Nephron progenitor cell (in vitro differentiated cells): ENCODE results near the gene TMPRSS7.

Experiments
- DNase-seq: peaks from one replicate; pipeline ENCODE4 v3.0.0; 2021
- H3K27ac Mint-ChIP-seq: 2 replicates; pipeline ENCODE4 v1.8.0; 2021; ENCODE audit warnings: mild to moderate bottlenecking, moderate library complexity, mixed read lengths
- H3K27me3 Mint-ChIP-seq: 2 replicates; pipeline ENCODE4 v1.8.0; 2021; ENCODE audit warnings: mild to moderate bottlenecking, low read depth, mixed read lengths; ENCODE audit not compliant: poor library complexity
- H3K36me3 Mint-ChIP-seq: 2 replicates; pipeline ENCODE4 v1.8.0; 2021; ENCODE audit warnings: low read depth, mixed read lengths
- H3K4me1 Mint-ChIP-seq: 2 replicates; pipeline ENCODE4 v1.8.0; 2021; ENCODE audit warnings: mixed read lengths
- H3K4me3 Mint-ChIP-seq: 2 replicates; pipeline ENCODE4 v1.8.0; 2021; ENCODE audit warnings: mild to moderate bottlenecking, moderate library complexity, mixed read lengths
- H3K9me3 Mint-ChIP-seq: 2 replicates; pipeline ENCODE4 v1.8.0; 2021; ENCODE audit warnings: mild to moderate bottlenecking, moderate library complexity, mixed read lengths
- TF ChIP-seq, protein P1 (sequence below): fragments of 200-600 bp; sonication (generic); IDR thresholded peaks from 2 replicates; pipeline ENCODE4 v1.5.0; 2021; ENCODE audit warnings: antibody characterized with exemption

TMPRSS7 gene

GRCh38 chr3:112121577-112122547 is 87.3 kb downstream of the TMPRSS7 start:
- H3K9me3 Mint-ChIP-seq = no peaks in the 10 kb centered on the region
- TF ChIP-seq, protein P1, sequence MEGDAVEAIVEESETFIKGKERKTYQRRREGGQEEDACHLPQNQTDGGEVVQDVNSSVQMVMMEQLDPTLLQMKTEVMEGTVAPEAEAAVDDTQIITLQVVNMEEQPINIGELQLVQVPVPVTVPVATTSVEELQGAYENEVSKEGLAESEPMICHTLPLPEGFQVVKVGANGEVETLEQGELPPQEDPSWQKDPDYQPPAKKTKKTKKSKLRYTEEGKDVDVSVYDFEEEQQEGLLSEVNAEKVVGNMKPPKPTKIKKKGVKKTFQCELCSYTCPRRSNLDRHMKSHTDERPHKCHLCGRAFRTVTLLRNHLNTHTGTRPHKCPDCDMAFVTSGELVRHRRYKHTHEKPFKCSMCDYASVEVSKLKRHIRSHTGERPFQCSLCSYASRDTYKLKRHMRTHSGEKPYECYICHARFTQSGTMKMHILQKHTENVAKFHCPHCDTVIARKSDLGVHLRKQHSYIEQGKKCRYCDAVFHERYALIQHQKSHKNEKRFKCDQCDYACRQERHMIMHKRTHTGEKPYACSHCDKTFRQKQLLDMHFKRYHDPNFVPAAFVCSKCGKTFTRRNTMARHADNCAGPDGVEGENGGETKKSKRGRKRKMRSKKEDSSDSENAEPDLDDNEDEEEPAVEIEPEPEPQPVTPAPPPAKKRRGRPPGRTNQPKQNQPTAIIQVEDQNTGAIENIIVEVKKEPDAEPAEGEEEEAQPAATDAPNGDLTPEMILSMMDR = no peak
- peaks cover 63% of the 10 kb centered on the region for H3K36me3 Mint-ChIP-seq
- H3K4me1 Mint-ChIP-seq = peaks cover 82% of the 10 kb centered on the region
- H3K27me3 Mint-ChIP-seq = no peaks in the 10 kb centered on the region
- H3K4me3 Mint-ChIP-seq = no peak overlapping the region
- no peak for DNase-seq
- H3K27ac Mint-ChIP-seq = no peak overlapping the region

- Mint-ChIP-seq H3K9me3 (no peaks in the 10 kb centered on the region), H3K4me1 (peaks cover 81% of the 10 kb centered on the region), H3K27ac (peak overlapping the region; percentile 97), H3K4me3 (no peak overlapping the region), H3K36me3 (peaks cover 55% of the 10 kb centered on the region), H3K27me3 (no peaks in the 10 kb centered on the region)
- no peak for DNase-seq
- TF ChIP-seq, protein P1 = no peak
Measured at GRCh38 chr3:112122870-112123269, 88.3 kb downstream of the TMPRSS7 start.

GRCh38 chr3:112123548-112123947 is 89.0 kb downstream of the TMPRSS7 start:
- H3K4me3 Mint-ChIP-seq = no peak overlapping the region
- no peaks in the 10 kb centered on the region for H3K27me3 Mint-ChIP-seq
- H3K9me3 Mint-ChIP-seq = no peaks in the 10 kb centered on the region
- TF ChIP-seq, protein P1 = no peak
- peak overlapping the region; percentile 97 for H3K27ac Mint-ChIP-seq
- no peak for DNase-seq
- H3K4me1 Mint-ChIP-seq = peaks cover 81% of the 10 kb centered on the region
- peaks cover 55% of the 10 kb centered on the region for H3K36me3 Mint-ChIP-seq

DNA sequence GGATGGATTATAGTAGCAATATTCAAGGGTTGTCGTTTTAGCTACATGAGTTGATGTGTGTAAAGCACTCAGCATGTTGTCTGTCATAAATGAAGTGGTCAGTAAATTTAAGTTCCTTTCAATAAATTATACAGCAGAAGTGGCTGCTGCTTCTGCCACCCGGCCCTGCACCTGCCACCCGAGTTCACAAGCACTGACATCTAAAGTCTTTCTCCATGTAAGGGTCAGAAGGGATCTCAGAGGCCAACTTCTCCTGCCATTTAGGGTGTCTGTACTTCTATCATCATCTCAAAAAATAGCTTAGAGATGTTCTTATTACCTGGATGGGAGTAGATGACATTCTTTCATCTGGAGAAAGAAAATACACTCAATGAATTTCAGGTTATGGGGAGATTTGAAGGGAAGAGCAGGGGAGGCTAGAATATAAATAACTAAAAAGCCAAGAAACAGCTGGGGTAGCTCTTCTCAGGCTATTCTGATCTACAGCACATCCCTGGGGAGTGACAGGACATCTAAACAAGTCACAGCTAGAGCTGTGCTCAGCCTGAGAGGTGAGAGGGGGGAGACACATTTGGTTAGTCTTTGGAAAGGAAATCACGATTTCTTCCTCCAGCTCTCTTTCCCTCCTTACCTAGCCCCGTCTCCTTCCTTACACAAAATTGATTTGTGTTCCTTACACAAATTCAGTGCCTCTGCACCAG is 90.5 kb downstream of the TMPRSS7 start:
- Mint-ChIP-seq H3K36me3 (peaks cover 55% of the 10 kb centered on the region), H3K4me3 (peak overlapping the region; percentile 52), H3K27ac (peak overlapping the region; percentile 99), H3K4me1 (peaks cover 80% of the 10 kb centered on the region), H3K9me3 (no peaks in the 10 kb centered on the region), H3K27me3 (no peaks in the 10 kb centered on the region)
- no peak for DNase-seq
- TF ChIP-seq, protein P1 = no peak

DNA sequence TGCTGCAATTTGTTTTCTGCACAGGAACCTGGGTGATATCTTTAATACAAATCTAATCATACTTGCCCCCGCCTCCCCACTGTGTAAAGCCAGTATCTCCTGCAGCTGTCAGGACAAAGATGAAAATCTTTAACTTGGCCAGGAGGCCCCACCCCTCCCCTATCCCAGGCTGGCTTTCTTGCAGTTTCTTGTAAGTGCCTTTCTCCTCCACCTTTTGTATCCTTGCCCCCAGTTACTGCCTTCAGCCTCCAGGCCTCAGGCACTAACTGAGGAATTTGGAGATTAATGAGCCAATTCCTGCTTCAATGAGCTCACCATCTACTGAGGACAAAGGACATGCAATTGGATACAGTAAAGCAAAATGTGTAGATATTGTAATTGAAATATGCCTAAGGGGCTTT is 92.0 kb downstream of the TMPRSS7 start:
- H3K36me3 Mint-ChIP-seq = peaks cover 58% of the 10 kb centered on the region
- H3K9me3 Mint-ChIP-seq = no peaks in the 10 kb centered on the region
- no peaks in the 10 kb centered on the region for H3K27me3 Mint-ChIP-seq
- peak overlapping the region; percentile 13 for H3K4me3 Mint-ChIP-seq
- TF ChIP-seq, protein P1 = no peak
- peaks cover 81% of the 10 kb centered on the region for H3K4me1 Mint-ChIP-seq
- peak; percentile 10 for DNase-seq
- H3K27ac Mint-ChIP-seq = peak overlapping the region; percentile 99
